Natural killer cell treated with Interleukin-12 subunit alpha and Interleukin-12 subunit beta and Interleukin-15 and Interleukin-18, amount 100 ng/mL, for 72 hours (primary cell): ENCODE data around the gene FAM167B. TPM values are rescaled to one million over a fixed set of nuclear protein-coding genes. Genes with fewer than 3 reads are reported as not detected.
A peak's percentile ranks its signal among the peaks of the same experiment; 100 is the strongest.

Experiments used
- ATAC-seq, 2 donors: fragments of 150-1000 bp; cut with Tn5 transposase in 1 of 2; sonication (Bioruptor Pico), chemical (Tn5 transposase) in 1 of 2; 2 replicates each; pipeline ENCODE4 v1.10.0; 2021
- DNase-seq: peaks from one replicate; pipeline ENCODE4 v3.0.0; 2022; ENCODE audit warnings: low spot score
- H3K27ac Mint-ChIP-seq, 2 donors: 1 replicate in 1 of 2; 2 replicates in 1 of 2; pipeline ENCODE4 v1.8.0; 2022; ENCODE audit warnings: mixed read lengths in 2 of 2, mild to moderate bottlenecking in 1 of 2, moderate library complexity in 1 of 2
- H3K27me3 Mint-ChIP-seq, 2 donors: 1 replicate in 1 of 2; 2 replicates in 1 of 2; pipeline ENCODE4 v1.8.0; 2022; ENCODE audit warnings: mixed read lengths in 2 of 2
- H3K36me3 Mint-ChIP-seq: one replicate; pipeline ENCODE4 v1.8.0; 2022; ENCODE audit warnings: mixed read lengths
- H3K4me1 Mint-ChIP-seq, 2 donors: 1 replicate in 1 of 2; 2 replicates in 1 of 2; pipeline ENCODE4 v1.8.0; 2022; ENCODE audit warnings: low read depth in 2 of 2, mixed read lengths in 2 of 2, mild to moderate bottlenecking in 1 of 2
- H3K4me3 Mint-ChIP-seq: one replicate; pipeline ENCODE4 v1.8.0; 2022; ENCODE audit warnings: mixed read lengths
- H3K9me3 Mint-ChIP-seq: 2 replicates; pipeline ENCODE4 v1.8.0; 2022; ENCODE audit warnings: mixed read lengths
- total RNA-seq, 2 donors: library from RNA; stranded (reverse); gene quantifications; one replicate each; pipeline ENCODE4 v1.2.3, GENCODE V29; 2022

FAM167B gene
- total RNA-seq, 2 donors from 2014 or later = 0.47 TPM; not detected in 1

DNA sequence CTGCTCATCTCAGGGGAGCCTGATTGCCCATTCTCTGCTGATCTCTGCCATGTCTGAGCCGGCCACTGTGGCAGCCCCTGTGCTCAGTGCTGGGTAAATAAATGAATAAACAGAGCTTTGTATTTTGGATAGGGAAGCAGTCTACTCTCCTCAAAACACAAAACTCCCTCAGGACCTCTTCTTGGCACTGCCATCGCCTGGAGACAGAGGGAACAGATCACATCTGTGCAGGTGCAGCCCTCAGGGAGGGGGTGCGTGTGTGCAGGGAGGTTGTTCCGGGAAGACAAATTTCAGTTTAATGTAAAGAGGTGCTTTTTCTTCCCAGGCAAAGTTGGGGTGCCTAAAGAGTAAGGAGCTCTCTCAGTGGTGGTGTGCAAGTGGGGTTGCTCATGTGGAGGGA lies 7.7 kb upstream of the FAM167B start:
- peaks cover 0 to 13% of the 10 kb centered on the region in 2 donors for H3K4me1 Mint-ChIP-seq
- DNase-seq (no peak), ATAC-seq (no peak)
- H3K4me3 Mint-ChIP-seq = peak overlapping the region; percentile 82
- no peaks in the 10 kb centered on the region for H3K9me3 Mint-ChIP-seq
- no peaks in the 10 kb centered on the region for H3K36me3 Mint-ChIP-seq
- no peaks in the 10 kb centered on the region for H3K27me3 Mint-ChIP-seq
- H3K27ac Mint-ChIP-seq = no peak overlapping the region

DNA sequence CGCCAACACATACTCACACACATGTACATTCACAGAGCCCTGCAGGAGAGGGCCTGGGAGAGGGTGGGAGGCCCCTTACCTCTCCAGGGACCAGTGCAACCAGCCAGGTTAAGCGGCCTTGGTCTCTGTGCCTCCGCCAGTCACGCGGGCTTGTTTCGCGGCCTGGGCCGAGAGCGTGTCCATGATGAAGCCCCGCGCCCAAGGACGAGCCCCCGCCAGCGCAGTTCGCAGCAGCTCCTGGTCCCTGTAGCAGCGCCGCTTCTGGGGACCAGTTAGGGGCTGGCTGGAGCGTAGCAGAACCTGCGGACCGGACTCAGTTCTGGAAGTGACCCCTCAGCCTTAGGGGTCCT lies 7.3 kb upstream of the FAM167B start:
- peak overlapping the region in 1 of 2 donors; percentile 69 for H3K27ac Mint-ChIP-seq
- ATAC-seq = no peak

DNA sequence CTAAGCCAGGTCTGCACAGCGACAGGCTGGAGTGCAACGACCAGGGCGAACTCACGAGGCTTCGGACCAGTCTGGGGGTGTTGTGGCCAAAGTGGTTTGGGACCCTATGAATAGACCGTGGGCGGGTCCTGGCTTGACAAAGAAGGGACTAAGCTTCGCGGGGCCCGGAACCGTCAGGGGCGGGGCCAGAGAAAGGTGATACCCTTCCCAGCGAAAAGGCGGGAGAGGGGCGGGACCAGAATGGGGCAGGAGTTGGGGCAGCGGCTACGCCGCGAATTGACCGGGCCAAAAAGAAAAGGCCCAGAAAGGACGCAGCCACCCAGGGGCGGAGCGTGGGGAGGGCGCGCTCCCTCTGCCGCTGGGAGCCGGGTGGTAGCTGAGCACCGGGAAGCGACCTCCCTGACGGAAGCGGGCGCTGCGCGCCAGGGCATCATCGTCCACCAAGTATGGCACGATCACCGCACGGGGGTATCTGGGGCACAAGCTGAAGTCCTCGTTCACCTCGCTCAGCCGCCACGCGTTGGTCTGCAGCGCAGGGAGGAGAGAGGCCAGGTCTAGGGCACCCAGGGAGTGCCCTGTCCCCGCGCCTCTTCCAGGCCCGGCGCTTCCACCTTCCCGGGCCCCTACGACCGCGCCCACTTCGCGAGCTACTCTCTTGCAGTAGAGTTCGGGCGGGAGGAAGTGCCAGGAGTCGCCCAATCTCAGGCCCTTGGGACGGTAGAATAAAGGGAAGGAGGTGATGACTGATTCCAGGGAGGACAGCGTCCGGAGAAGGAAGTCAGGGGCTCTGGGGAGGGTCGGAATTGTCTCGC lies 6.7 kb upstream of the FAM167B start:
- ATAC-seq (peak; percentile 69 to 74), DNase-seq (peak; percentile 72)
- H3K9me3 Mint-ChIP-seq = no peaks in the 10 kb centered on the region
- peaks cover 0 to 13% of the 10 kb centered on the region in 2 donors for H3K4me1 Mint-ChIP-seq
- peak overlapping the region; percentile 82 for H3K4me3 Mint-ChIP-seq
- H3K36me3 Mint-ChIP-seq = no peaks in the 10 kb centered on the region
- H3K27me3 Mint-ChIP-seq = no peaks in the 10 kb centered on the region
- H3K27ac Mint-ChIP-seq = peak overlapping the region in 1 of 2 donors; percentile 69

More for the DNA sequence above, 7.3 kb upstream of the FAM167B start:
- H3K36me3 Mint-ChIP-seq = no peaks in the 10 kb centered on the region
- no peaks in the 10 kb centered on the region for H3K27me3 Mint-ChIP-seq
- no peaks in the 10 kb centered on the region for H3K9me3 Mint-ChIP-seq
- peaks cover 0 to 13% of the 10 kb centered on the region in 2 donors for H3K4me1 Mint-ChIP-seq
- no peak for DNase-seq
- H3K4me3 Mint-ChIP-seq = peak overlapping the region; percentile 82

DNA sequence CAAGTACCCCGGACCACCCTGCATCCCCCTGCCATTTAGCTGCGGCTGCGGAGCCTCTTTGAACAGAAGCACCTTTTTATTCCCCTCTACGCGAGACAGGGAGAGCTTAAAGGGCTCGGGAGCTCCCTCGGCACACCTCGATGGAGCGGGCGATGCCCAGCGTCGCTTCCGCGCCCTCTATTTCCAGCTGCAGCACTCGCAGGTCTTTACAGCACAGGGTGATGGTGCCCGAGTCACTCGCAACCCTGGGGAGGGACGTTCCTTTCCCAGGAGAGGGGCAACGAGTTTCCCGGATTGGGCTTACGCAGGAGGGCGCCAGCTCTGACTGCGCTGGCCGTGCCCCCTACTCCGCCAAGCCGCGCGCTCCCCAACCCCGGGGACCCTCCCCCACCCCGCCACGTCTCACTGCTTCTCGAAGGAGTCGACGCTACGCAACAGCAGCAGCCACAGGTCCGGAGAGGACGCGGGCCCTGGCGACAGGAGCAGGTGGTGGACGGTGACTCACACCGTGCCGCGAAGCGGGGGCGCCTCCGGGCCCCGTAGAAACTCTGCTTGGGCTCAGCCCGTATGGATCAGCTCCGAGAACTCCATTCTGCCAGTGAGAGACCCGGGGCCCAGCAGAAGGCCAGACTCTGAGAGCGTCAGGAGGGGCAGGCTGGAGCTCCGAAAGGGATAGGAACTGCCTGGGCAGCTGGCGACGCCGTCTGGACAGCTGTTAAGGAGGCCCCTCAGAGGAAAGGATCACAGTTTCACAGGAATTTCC lies 5.8 kb upstream of the FAM167B start:
- H3K36me3 Mint-ChIP-seq = no peaks in the 10 kb centered on the region
- H3K4me1 Mint-ChIP-seq = peaks cover 0 to 13% of the 10 kb centered on the region in 2 donors
- no peaks in the 10 kb centered on the region for H3K9me3 Mint-ChIP-seq
- H3K27ac Mint-ChIP-seq = peak overlapping the region; percentile 23 to 69
- H3K4me3 Mint-ChIP-seq = peak overlapping the region; percentile 82
- no peaks in the 10 kb centered on the region for H3K27me3 Mint-ChIP-seq
- no peak for DNase-seq
- ATAC-seq = peak; percentile 81 to 86

DNA sequence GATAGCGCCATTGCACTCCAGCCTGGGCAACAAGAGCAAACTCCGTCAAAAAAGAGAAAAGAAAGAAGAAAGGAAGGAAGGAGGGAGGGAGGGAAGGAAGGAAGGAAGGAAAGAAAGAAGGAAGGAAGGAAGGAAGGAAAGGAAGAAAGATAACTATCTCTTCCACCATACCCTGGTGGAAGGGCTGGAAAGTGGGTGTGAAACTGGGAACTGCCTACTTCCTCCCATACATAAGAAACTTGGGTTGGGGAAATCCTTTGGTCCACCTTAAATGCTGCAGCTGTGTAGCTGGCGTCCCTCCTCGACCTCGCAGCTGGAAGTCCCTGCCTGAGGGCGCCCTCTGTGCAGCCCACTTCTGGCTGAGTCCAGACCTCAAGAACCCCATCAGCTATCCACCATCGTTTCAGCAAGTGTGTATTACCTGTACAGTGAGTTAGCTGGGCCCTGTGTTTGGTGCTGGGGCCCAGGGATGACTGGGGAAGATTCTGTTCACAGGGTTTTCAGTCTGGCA lies 4.6 kb upstream of the FAM167B start:
- Mint-ChIP-seq H3K4me3 (no peak overlapping the region), H3K27me3 (no peaks in the 10 kb centered on the region), H3K9me3 (no peaks in the 10 kb centered on the region)

DNA sequence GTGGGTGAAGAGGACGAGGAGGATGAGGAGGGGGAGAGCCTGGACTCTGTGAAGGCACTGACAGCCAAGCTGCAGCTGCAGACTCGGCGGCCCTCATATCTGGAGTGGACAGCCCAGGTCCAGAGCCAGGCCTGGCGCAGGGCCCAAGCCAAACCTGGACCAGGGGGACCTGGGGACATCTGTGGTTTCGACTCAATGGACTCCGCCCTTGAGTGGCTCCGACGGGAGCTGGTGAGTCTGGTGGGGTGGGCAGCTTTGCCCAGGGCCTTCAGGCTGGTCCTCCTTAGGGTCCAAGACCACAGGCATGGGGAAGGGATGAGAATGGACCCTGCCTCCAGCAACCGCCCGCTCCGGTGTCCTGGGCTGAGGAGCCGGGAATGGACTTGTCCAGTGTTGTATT lies 430 bp downstream of the FAM167B start:
- Mint-ChIP-seq H3K36me3 (peaks cover 4% of the 10 kb centered on the region), H3K27me3 (no peaks in the 10 kb centered on the region), H3K4me1 (peaks cover 35 to 40% of the 10 kb centered on the region in 2 donors), H3K4me3 (peak overlapping the region; percentile 98), H3K9me3 (no peaks in the 10 kb centered on the region), H3K27ac (peak overlapping the region; percentile 91 to 98)
- DNase-seq (no peak), ATAC-seq (no peak)

More for the DNA sequence above, 4.6 kb upstream of the FAM167B start:
- no peak for ATAC-seq
- no peaks in the 10 kb centered on the region for H3K36me3 Mint-ChIP-seq
- H3K27ac Mint-ChIP-seq = no peak overlapping the region
- no peak for DNase-seq
- H3K4me1 Mint-ChIP-seq = peaks cover 0 to 13% of the 10 kb centered on the region in 2 donors

DNA sequence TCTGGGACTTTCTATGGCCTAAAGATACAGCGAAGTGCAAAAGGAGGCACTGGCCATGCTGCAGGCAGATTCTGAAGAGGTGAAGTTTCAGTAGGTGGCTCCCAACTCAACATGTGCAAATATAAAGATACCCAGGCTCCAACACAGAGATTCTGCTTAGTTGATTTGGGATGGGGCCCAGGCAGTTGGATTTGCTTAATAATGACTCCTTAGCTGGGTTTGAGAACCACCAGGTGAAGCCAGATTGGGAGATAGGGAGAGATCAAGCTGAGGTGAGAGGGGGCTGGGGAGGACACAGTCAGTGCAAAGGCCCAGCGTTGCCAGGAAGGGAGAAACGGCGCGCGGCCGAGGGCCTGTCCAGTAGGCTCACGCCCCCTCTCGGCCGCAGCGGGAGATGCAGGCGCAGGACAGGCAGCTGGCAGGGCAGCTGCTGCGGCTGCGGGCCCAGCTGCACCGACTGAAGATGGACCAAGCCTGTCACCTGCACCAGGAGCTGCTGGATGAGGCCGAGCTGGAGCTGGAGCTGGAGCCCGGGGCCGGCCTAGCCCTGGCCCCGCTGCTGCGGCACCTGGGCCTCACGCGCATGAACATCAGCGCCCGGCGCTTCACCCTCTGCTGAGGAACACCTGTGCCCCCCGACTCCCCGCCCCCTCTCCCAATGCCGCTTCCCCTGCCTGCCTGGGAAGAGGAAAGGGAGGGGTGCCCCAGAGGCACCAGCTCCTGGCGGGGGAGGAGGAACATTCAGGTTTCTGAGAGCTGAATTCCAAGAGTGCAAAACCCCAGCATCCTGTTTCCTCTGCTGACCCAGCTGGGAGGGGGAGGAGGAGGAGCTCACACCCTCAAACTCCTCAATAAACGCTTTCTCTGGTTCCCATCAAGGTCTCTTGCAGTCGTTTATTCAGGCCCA lies 1.2 kb downstream of the FAM167B start:
- Mint-ChIP-seq H3K36me3 (peaks cover 4% of the 10 kb centered on the region), H3K9me3 (no peaks in the 10 kb centered on the region), H3K4me3 (peak overlapping the region; percentile 98), H3K27me3 (no peaks in the 10 kb centered on the region), H3K27ac (peak overlapping the region; percentile 91 to 98), H3K4me1 (peaks cover 38 to 45% of the 10 kb centered on the region in 2 donors)
- ATAC-seq = peak; percentile 66 to 83
- peak; percentile 91 for DNase-seq

DNA sequence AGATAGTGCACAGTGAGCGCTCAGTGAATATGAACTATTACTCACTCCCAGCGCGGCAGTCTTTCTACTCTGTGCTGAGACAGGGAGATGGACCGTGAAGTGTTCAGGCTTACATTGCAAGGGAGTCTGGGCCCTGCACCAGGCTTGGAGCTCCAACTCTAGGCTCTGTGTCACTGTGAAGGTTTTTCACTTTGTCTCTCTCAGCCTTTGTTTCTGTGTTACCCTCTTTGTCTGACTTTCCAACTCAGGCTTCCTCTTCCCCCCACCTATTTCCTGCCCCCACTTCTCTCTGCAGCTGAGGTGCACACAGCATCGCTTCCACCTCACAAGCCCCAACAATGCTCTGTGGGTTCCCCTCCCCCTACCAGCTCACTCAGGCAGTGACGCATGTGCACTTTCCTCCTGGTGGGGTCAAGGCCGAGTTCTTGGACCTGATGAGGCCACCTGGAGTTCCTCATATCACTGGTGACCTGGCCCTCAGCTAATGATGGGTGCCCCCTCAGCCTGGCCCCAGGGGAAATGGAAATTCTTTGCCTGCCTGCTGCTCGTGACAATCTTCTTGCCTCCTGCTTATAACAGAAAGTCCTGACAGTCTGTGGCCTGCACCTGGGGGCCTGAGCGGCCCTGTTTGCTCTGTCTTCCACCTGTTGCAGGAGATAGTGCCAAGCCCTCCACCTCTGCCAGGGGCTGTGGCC lies 3.0 kb downstream of the FAM167B start:
- peak; percentile 72 to 79 for ATAC-seq
- peaks cover 46 to 51% of the 10 kb centered on the region in 2 donors for H3K4me1 Mint-ChIP-seq
- H3K4me3 Mint-ChIP-seq = peak overlapping the region; percentile 98
- H3K36me3 Mint-ChIP-seq = peaks cover 4% of the 10 kb centered on the region
- DNase-seq = peak; percentile 81
- H3K27me3 Mint-ChIP-seq = no peaks in the 10 kb centered on the region
- H3K27ac Mint-ChIP-seq = peak overlapping the region; percentile 91 to 98
- no peaks in the 10 kb centered on the region for H3K9me3 Mint-ChIP-seq

DNA sequence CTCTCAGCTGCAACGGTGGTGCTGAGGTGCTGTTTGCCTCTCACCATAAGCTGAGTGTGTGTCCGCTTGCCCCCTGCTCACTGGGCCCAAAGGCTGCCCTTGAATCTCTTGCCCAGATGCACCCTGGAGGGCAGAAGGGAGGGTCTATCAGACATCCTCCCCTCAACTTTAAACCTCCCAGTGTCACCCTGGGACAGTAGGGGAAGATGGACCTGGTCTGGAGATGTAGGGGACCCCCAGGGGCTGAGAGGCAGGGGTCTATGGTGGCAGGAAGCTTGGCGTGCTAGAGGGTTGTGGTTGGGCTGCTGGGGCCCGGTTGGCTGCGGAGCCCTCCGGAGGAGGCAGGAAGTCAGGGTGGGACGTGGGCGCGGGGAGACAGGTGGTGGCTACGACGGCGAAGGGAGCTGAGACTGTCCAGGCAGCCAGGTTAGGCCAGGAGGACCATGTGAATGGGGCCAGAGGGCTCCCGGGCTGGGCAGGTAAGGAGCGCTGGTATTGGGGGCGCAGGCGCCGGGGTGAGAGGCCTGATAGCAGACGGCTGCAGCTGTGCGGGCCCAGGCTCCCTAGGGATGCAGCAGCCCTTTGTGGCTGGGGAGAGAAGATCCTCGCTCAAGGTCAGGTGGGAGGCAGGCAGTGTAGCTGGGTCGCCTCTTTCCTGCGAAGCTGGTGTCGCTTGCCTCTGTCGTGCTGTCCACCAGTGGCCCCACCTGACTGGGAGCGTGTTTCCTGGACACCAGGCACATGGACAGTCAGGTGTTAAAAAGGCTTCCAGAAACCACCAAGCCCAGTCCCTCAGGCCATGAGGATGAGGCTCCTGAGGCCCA lies 4.1 kb downstream of the FAM167B start, which contains the start of gene LCK:
LCK (plus strand) TSS at position 373 of the 824 bp plus-strand sequence. CDS start 23,065 bp downstream, outside the sequence.
- H3K36me3 Mint-ChIP-seq = peaks cover 4% of the 10 kb centered on the region
- H3K9me3 Mint-ChIP-seq = no peaks in the 10 kb centered on the region
- peak within 1 kb of the TSS; percentile 91 to 98 for H3K27ac Mint-ChIP-seq
- no peaks in the 10 kb centered on the region for H3K27me3 Mint-ChIP-seq
- peak within 1 kb of the TSS; percentile 98 for H3K4me3 Mint-ChIP-seq
- DNase-seq (peak; percentile 83), ATAC-seq (peak; percentile 68 to 69)
- peaks cover 51 to 57% of the 10 kb centered on the region in 2 donors for H3K4me1 Mint-ChIP-seq

DNA sequence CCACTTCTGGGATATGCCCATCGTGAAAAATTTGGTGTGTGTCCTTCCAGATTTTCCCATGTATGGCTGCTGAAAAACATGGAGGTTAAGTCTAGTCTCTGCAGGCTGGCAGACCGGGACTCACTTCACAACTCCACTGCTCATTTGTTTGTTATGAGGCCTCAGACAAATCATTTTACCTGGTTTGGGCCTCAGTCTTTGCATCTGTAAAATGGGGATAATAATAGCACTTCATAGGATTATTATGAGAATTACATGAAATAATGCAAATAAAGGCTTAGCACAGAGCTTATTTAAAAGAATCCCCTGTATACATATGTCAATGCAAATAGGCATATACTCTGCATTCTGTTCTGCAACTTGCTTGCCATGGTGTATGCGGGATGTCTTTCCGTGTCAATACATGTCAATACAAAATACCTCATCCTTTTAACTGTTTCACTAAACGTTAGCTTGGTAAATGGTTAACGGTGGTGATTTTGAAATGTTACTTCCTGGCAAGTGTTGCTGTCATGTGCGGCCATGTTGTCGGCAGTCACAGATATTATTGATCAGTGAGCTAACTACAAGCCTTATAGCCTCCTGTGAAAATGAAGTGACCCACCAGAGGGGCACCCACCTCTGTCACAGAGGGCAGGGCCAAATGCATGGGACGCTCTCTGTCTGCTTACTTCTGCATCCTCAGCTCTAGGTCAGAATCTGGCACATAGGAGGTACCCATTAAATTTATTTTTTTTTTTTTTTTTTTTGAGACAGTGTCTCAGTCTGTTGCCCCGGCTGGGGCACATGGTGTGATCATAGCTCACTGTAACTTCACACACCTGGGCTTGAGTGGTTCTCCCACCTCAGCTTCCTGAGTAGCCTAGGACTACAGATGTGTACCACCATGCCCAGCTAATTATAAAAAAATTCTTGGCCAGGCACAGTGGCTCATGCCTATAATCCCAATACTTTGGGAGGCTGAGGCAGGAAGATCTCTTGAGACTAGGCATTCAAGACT lies 8.3 kb downstream of the FAM167B start:
- H3K36me3 Mint-ChIP-seq = peaks cover 4% of the 10 kb centered on the region
- ATAC-seq = peak in 1 of 2 donors; percentile 37

More for the DNA sequence above, 8.3 kb downstream of the FAM167B start:
- Mint-ChIP-seq H3K4me1 (peaks cover 43 to 50% of the 10 kb centered on the region in 2 donors), H3K27me3 (no peaks in the 10 kb centered on the region), H3K27ac (peak overlapping the region; percentile 88 to 98), H3K9me3 (no peaks in the 10 kb centered on the region), H3K4me3 (peak overlapping the region; percentile 91)
- DNase-seq = no peak
